ENCODE data around the gene ANAPC16. TPM values are rescaled to one million over a fixed set of nuclear protein-coding genes. Genes with fewer than 3 reads are reported as not detected.
"Not testable (repeated sequence)": the region's sequence is repeated elsewhere in the genome, so short reads cannot be mapped to it uniquely, and the experiment has no call there.

ANAPC16 gene
- total RNA-seq, 4 donors from 2014 or later, result 52.2 to 97.6 (median 76.3) TPM

- no peak for TF ChIP-seq CTCF (IDR thresholded peaks at IDR 0.05)
- no peak for DNase-seq (ENCODE audit: low spot score)
- no peak for ATAC-seq (ENCODE audit: low FRiP score)
Measured at GRCh38 chr10:72186982-72187330, 28.9 kb upstream of the ANAPC16 start.

- DNase-seq (ENCODE audit: low spot score) (no peak), ATAC-seq (ENCODE audit: low FRiP score) (no peak)
- no peak for TF ChIP-seq CTCF (IDR thresholded peaks at IDR 0.05)
Measured at GRCh38 chr10:72194949-72195348, 20.9 kb upstream of the ANAPC16 start.

GRCh38 chr10:72200883-72201282 lies 14.9 kb upstream of the ANAPC16 start:
- no peak for TF ChIP-seq CTCF (IDR thresholded peaks at IDR 0.05)
- ATAC-seq (ENCODE audit: low FRiP score), result no peak
- DNase-seq (ENCODE audit: low spot score), result no peak

GRCh38 chr10:72201293-72201692 lies 14.5 kb upstream of the ANAPC16 start:
- DNase-seq (ENCODE audit: low spot score), result no peak
- no peak for TF ChIP-seq CTCF (IDR thresholded peaks at IDR 0.05)
- ATAC-seq (ENCODE audit: low FRiP score), result no peak

GRCh38 chr10:72204296-72204695 lies 11.5 kb upstream of the ANAPC16 start:
- TF ChIP-seq CTCF (IDR thresholded peaks at IDR 0.05), result no peak
- ATAC-seq (ENCODE audit: low FRiP score), result no peak

GRCh38 chr10:72204724-72205123 lies 11.1 kb upstream of the ANAPC16 start:
- DNase-seq (ENCODE audit: low spot score) (no peak), ATAC-seq (ENCODE audit: low FRiP score) (no peak)
- TF ChIP-seq CTCF (IDR thresholded peaks at IDR 0.05), result no peak

More at GRCh38 chr10:72204296-72204695, 11.5 kb upstream of the ANAPC16 start:
- DNase-seq (ENCODE audit: low spot score), result no peak

- ATAC-seq (ENCODE audit: low FRiP score) (no peak), DNase-seq (ENCODE audit: low spot score) (no peak)
- no peak for TF ChIP-seq CTCF (IDR thresholded peaks at IDR 0.05)
Measured at GRCh38 chr10:72206511-72207229, 9.1 kb upstream of the ANAPC16 start.

- not testable (repeated sequence) for ATAC-seq (ENCODE audit: low FRiP score); DNase-seq (ENCODE audit: low spot score)
Measured at GRCh38 chr10:72208526-72208925, 7.3 kb upstream of the ANAPC16 start.

GRCh38 chr10:72211381-72211780 lies 4.4 kb upstream of the ANAPC16 start:
- not testable (repeated sequence) for ATAC-seq (ENCODE audit: low FRiP score); DNase-seq (ENCODE audit: low spot score)

- not testable (repeated sequence) for DNase-seq (ENCODE audit: low spot score); ATAC-seq (ENCODE audit: low FRiP score)
Measured at GRCh38 chr10:72211832-72212231, 4.0 kb upstream of the ANAPC16 start.
